HepG2 (cell line): ENCODE data around the gene JPT1. TPM values are rescaled to one million over a fixed set of nuclear protein-coding genes. Genes with fewer than 3 reads are reported as not detected.

ENCODE experiments used
- ATAC-seq: fragments of 200-7000 bp; cut with Tn5 transposase; 3 replicates; pipeline ENCODE4 v1.9.1; 2020; ENCODE audit warnings: mild to moderate bottlenecking, moderate library complexity
- BruUV-seq: library from RNA; stranded (reverse); fragments of 400-500 nt; replicated peaks from 2 replicates; lab custom pipeline; 2021; lab: Mats Ljungman, UMichigan
- CTCF ChIA-PET: fragments of 300-600 bp; formaldehyde crosslinking; extraction: SDS; loops from one replicate; lab custom pipeline; 2021; ENCODE audit warnings: low total read pairs, inconsistent platforms, low intra/inter-chr PET ratio; lab: Yijun Ruan, JAX
- POLR2A ChIA-PET: fragments of 350-600 bp; sonication (Branson Sonifier 250); formaldehyde crosslinking; loops from one replicate; lab custom pipeline; 2020; ENCODE audit warnings: antibody characterized with exemption, inconsistent platforms; lab: Yijun Ruan, JAX
- DNase-seq: peaks from one replicate; pipeline ENCODE4 v3.0.0-alpha.2; 2015; ENCODE audit warnings: low spot score
- FAIRE-seq: peaks from 3 replicates; lab custom pipeline; 2011; peaks lifted over from hg19 to GRCh38; lab: Jason Lieb, UNC
- H2AFZ ChIP-seq: one replicate; pipeline ENCODE4 v1.6.1; 2011; ENCODE audit warnings: low read length, inconsistent platforms
- H3K27ac ChIP-seq: fragments of 300-600 bp; 3 replicates; pipeline ENCODE4 v1.8.0; 2011; ENCODE audit warnings: mixed run types, mild to moderate bottlenecking, mixed read lengths, low read length, inconsistent platforms; ENCODE audit not compliant: insufficient read depth; ENCODE audit errors: extremely low read length
- H3K27me3 ChIP-seq, 2 experiments: fragments of 200-600 bp in 1 of 2; 2 replicates in 1 of 2; 3 replicates in 1 of 2; pipeline versions ENCODE4 v1.6.0 to v1.8.0; 2011; ENCODE audit warnings: low read length in 2 of 2, mild to moderate bottlenecking in 2 of 2, moderate library complexity in 2 of 2, inconsistent platforms in 1 of 2; ENCODE audit not compliant: insufficient read depth in 2 of 2, control insufficient read depth in 1 of 2
- H3K36me3 ChIP-seq, 2 experiments: fragments of 200-600 bp in 1 of 2; replicated peaks in 1 of 2; 2 replicates in 1 of 2; 3 replicates in 1 of 2; pipeline versions ENCODE4 v1.5.1 to v1.8.0; 2011; ENCODE audit warnings: low read length in 2 of 2, inconsistent platforms in 1 of 2; ENCODE audit not compliant: insufficient read depth in 2 of 2, control insufficient read depth in 1 of 2
- H3K4me1 ChIP-seq: 2 replicates; pipeline ENCODE4 v1.5.1; 2012; ENCODE audit warnings: low read length, inconsistent platforms; ENCODE audit not compliant: insufficient read depth
- H3K4me2 ChIP-seq: 2 replicates; pipeline ENCODE4 v1.6.0; 2011; ENCODE audit warnings: low read depth, low read length, inconsistent platforms
- H3K4me3 ChIP-seq, 3 experiments: fragments of 200-600 bp in 1 of 3; sonication (generic), shearing (Covaris generic) in 1 of 3; replicated peaks in 1 of 3; 2 replicates each; pipeline ENCODE4 v1.5.1; 2011 to 2016; ENCODE audit warnings: low read length in 3 of 3, inconsistent platforms in 2 of 3, low read depth in 2 of 3, mild to moderate bottlenecking in 2 of 3, control low read depth in 1 of 3, mixed read lengths in 1 of 3; ENCODE audit not compliant: insufficient read depth in 1 of 3
- H3K79me2 ChIP-seq: one replicate; pipeline ENCODE4 v1.6.1; 2011; ENCODE audit warnings: low read length, inconsistent platforms; ENCODE audit not compliant: insufficient read depth
- H3K9ac ChIP-seq: 2 replicates; pipeline ENCODE4 v1.6.0; 2011; ENCODE audit warnings: mild to moderate bottlenecking, low read depth, low read length, inconsistent platforms; ENCODE audit not compliant: insufficient read depth
- H3K9me3 ChIP-seq: 2 replicates; pipeline ENCODE4 v1.5.1; 2012; ENCODE audit warnings: mild to moderate bottlenecking, low read length
- H4K20me1 ChIP-seq: 2 replicates; pipeline ENCODE4 v1.6.0; 2011; ENCODE audit warnings: inconsistent platforms, mild to moderate bottlenecking, low read length, moderate library complexity; ENCODE audit not compliant: insufficient read depth
- NKX3-1 ChIP-seq: sonication (generic); formaldehyde crosslinking; IDR thresholded peaks from 2 replicates; pipeline ENCODE4 v1.5.0; 2020; ENCODE audit warnings: missing genetic modification reagents
- POLR2A ChIP-seq, 2 experiments: IDR thresholded peaks; 2 replicates each; pipeline ENCODE4 v1.6.1; 2011; ENCODE audit warnings: low read depth in 2 of 2, low read length in 2 of 2, mild to moderate bottlenecking in 1 of 2, moderate library complexity in 1 of 2; ENCODE audit not compliant: insufficient read depth in 1 of 2
- POLR2G ChIP-seq: fragments of 200-400 bp; formaldehyde crosslinking; IDR thresholded peaks from 2 replicates; pipeline ENCODE4 v1.6.1; 2018; ENCODE audit warnings: mild to moderate bottlenecking, low read depth, low read length, moderate library complexity
- ZHX1 ChIP-seq: sonication (generic); formaldehyde crosslinking; IDR thresholded peaks from 2 replicates; pipeline ENCODE4 v1.8.1; 2022; ENCODE audit warnings: low read depth, mild to moderate bottlenecking, missing genetic modification reagents
- ZNF766 ChIP-seq: sonication (generic); formaldehyde crosslinking; IDR thresholded peaks from 2 replicates; pipeline ENCODE4 v1.5.0; 2020; ENCODE audit warnings: missing genetic modification reagents, borderline replicate concordance
- ZSCAN5A ChIP-seq: sonication (generic); formaldehyde crosslinking; IDR thresholded peaks from 2 replicates; pipeline ENCODE4 v1.8.0; 2022; ENCODE audit warnings: mild to moderate bottlenecking, missing genetic modification reagents, borderline replicate concordance
- WGBS: methylation state at CpG from one replicate; pipeline ENCODE4 v1.1.6; 2017; ENCODE audit warnings: low lambda C conversion rate; 5-methylcytosine and 5-hydroxymethylcytosine counted together
- in situ Hi-C: cut with HindIII; loops from 2 replicates; pipeline ENCODE4 v1.10.0; 2017; ENCODE audit warnings: low pct_unique_long_range_greater_than_20kb; ENCODE audit not compliant: extremely low pct_ligation_motif_present
- intact Hi-C: fragments of 100-400 bp; cut with micrococcal nuclease; formaldehyde crosslinking; loops from one replicate; pipeline ENCODE4 v1.10.0; 2022; ENCODE audit not compliant: unreplicated experiment
- polyA plus RNA-seq, 8 experiments: library from polyadenylated mRNA; depleted of rRNA in 3 of 8; stranded (reverse) in 7 of 8; unstranded in 1 of 8; fragments of >200 nt; fragmentation: Illumina TruSeq in 4 of 8; extraction: Trizol in 4 of 8; gene quantifications; 2 replicates each; pipeline versions ENCODE4 v1.2.1 to v1.2.3, GENCODE V29; 2011 to 2016; ENCODE audit warnings: low read depth in 4 of 8, missing spikeins in 1 of 8, mixed read lengths in 1 of 8; ENCODE audit not compliant: insufficient read depth in 1 of 8
- total RNA-seq, 5 experiments: library from RNA; depleted of rRNA; stranded (reverse); fragments of >200 nt; fragmentation: Illumina TruSeq; extraction: Trizol; gene quantifications; 2 replicates each; pipeline ENCODE4 v1.2.3, GENCODE V29; 2016; ENCODE audit warnings: low read depth in 1 of 5

JPT1 gene
- total and polyA plus RNA-seq, 2 of the 13 experiments (the other 11 are each of a cell fraction or from before 2014, with no cell fraction given), result 43.3 to 256 TPM

GRCh38 chr17:75125984-75126383 is 28.3 kb downstream of the JPT1 start:
- H3K27me3 ChIP-seq, result no peaks in the 10 kb centered on the region
- FAIRE-seq, result no peak
- no peak for DNase-seq
- ChIA-PET CTCF (no interaction called here), POLR2A (interaction anchor here (0.7 kb wide), 1 partner anchor 37 kb away, joined by 3 read pairs; no protein-coding TSS in a partner anchor)
- intact Hi-C loops, result no loop called here
- TF ChIP-seq POLR2A (IDR thresholded peaks at IDR 0.05; ENCODE audit: insufficient read depth in 1 of 2, low read depth in 2 of 2, low read length in 2 of 2) (peak in 1 of 2 experiments; percentile 33; a peak in 1 of 4 replicates), ZNF766 (CRISPR knock-in tag) (no peak), ZHX1 (CRISPR knock-in tag) (no peak)
- H3K79me2 ChIP-seq, result peaks cover 8% of the 10 kb centered on the region
- 75% methylated on average over 3 of the region's 3 CpGs for WGBS
- no peak overlapping the region for H3K4me3 ChIP-seq
- no peak overlapping the region for H3K9ac ChIP-seq
- H3K36me3 ChIP-seq, result peaks cover 6 to 18% of the 10 kb centered on the region in 2 experiments; a peak in 4 of 5 replicates
- no peak overlapping the region for H3K4me2 ChIP-seq
- H3K4me1 ChIP-seq, result peaks cover 17% of the 10 kb centered on the region
- H3K27ac ChIP-seq, result no peak overlapping the region
- in situ Hi-C loops, result no loop called here
- no TSS peak for BruUV-seq
- ATAC-seq, result no peak
- H4K20me1 ChIP-seq, result peaks cover 4% of the 10 kb centered on the region; the same call in 1 of the 2 replicates
- H2AFZ ChIP-seq, result no peak overlapping the region
- no peaks in the 10 kb centered on the region for H3K9me3 ChIP-seq

- Histone ChIP-seq H3K4me3 (no peak overlapping the region), H3K79me2 (no peaks in the 10 kb centered on the region)
Observed at GRCh38 chr17:75124819-75125162, 29.5 kb downstream of the JPT1 start.

More at GRCh38 chr17:75124819-75125162, 29.5 kb downstream of the JPT1 start:
- Histone ChIP-seq H3K27me3 (no peaks in the 10 kb centered on the region), H3K9ac (no peak overlapping the region), H4K20me1 (no peaks in the 10 kb centered on the region), H3K4me1 (peaks cover 9% of the 10 kb centered on the region; the same call in 1 of the 2 replicates), H2AFZ (no peak overlapping the region), H3K4me2 (no peak overlapping the region), H3K27ac (no peak overlapping the region), H3K36me3 (peaks cover 6 to 13% of the 10 kb centered on the region in 2 experiments; a peak in 4 of 5 replicates), H3K9me3 (no peaks in the 10 kb centered on the region)
- 100% methylated on average over 1 of the region's 4 CpGs for WGBS
- TF ChIP-seq POLR2G (0 out of 2 replicates have a peak, but pooled peaks have one; percentile 2), ZSCAN5A (CRISPR knock-in tag) (no peak), NKX3-1 (no peak)
- in situ Hi-C loops (no loop called here), intact Hi-C loops (no loop called here)
- ChIA-PET CTCF (no interaction called here), POLR2A (interaction anchor here (0.9 to 1.5 kb wide), 2 partner anchors 74 to 90 kb away, joined by 4 read pairs; no protein-coding TSS in a partner anchor)
- ATAC-seq (peak; percentile 20), DNase-seq (no peak), FAIRE-seq (no peak)
- BruUV-seq, result no TSS peak
